ENCODE results near the gene COLEC11. TPM values are rescaled to one million over a fixed set of nuclear protein-coding genes. Genes with fewer than 3 reads are reported as not detected.

COLEC11 gene
- total RNA-seq, 1 experiment from 2014 or later, result 0.39 TPM

- no peaks in the 10 kb centered on the region for H4K20me1 ChIP-seq (ENCODE audit: control insufficient read depth, insufficient read depth, insufficient read length)
- WGBS (ENCODE audit: extremely low coverage, insufficient read length, low lambda C conversion rate), result no CpG with 5 or more reads among the region's 6 CpGs
- no peaks in the 10 kb centered on the region; a peak in 2 of 5 replicates for H3K9me3 Mint-ChIP-seq
- H3K14ac ChIP-seq (ENCODE audit: insufficient read depth, low read length), result no peak overlapping the region
- H4K91ac ChIP-seq (ENCODE audit: insufficient read length, low read depth, low read length), result no peak overlapping the region
- H2BK12ac ChIP-seq (ENCODE audit: insufficient read length, low read depth, low read length), result no peak overlapping the region
- no peak overlapping the region for H3K23ac ChIP-seq (ENCODE audit: insufficient read length, low read depth, low read length)
- no peak overlapping the region for H3K4me3 Mint-ChIP-seq
- H3K27me3 ChIP-seq (ENCODE audit: insufficient read depth, low read length), result no peaks in the 10 kb centered on the region
- H3K4me1 Mint-ChIP-seq, result peaks cover 18 to 29% of the 10 kb centered on the region in 2 experiments
- no peaks in the 10 kb centered on the region for H3K79me2 ChIP-seq (ENCODE audit: insufficient read depth, low read length)
- no peak overlapping the region for H3K4ac ChIP-seq (ENCODE audit: low read depth, low read length)
- H3K18ac ChIP-seq (ENCODE audit: insufficient read length, low read depth, low read length), result no peak overlapping the region
- no peak overlapping the region for H3K56ac ChIP-seq (ENCODE audit: insufficient read length, low read depth, low read length)
- H3T11ph ChIP-seq (ENCODE audit: low read length), result no peak overlapping the region
- no peak overlapping the region for H2BK15ac ChIP-seq (ENCODE audit: low read depth, low read length)
- H3K4me2 ChIP-seq (ENCODE audit: insufficient read depth, insufficient read length, low read length), result no peak overlapping the region
- H3K27me3 Mint-ChIP-seq (ENCODE audit: low read depth), result no peaks in the 10 kb centered on the region; the same call in 1 of the 2 replicates
- TF ChIP-seq CTCF (conservative IDR thresholded peaks at IDR 0.05), result peak; percentile 37; the same call in 1 of the 3 replicates
- H3K9me3 ChIP-seq (ENCODE audit: control insufficient read depth, low read depth, low read length), result no peaks in the 10 kb centered on the region
- no peaks in the 10 kb centered on the region; a peak in 1 of 7 replicates for H3K36me3 Mint-ChIP-seq (ENCODE audit: insufficient read depth in 1 of 3, low read depth in 3 of 3)
- no peak overlapping the region for H3K27ac ChIP-seq (ENCODE audit: insufficient read length, low read depth, low read length)
- H2AK5ac ChIP-seq (ENCODE audit: insufficient read length, low read length), result no peak overlapping the region
- no peak overlapping the region for H4K5ac ChIP-seq (ENCODE audit: insufficient read length, low read depth, low read length)
- no peak overlapping the region for H2BK5ac ChIP-seq (ENCODE audit: insufficient read length, low read length)
- H3K9ac ChIP-seq (ENCODE audit: extremely low read depth, insufficient read length, low read length), result no peak overlapping the region
- no peak overlapping the region for H4K8ac ChIP-seq (replicated peaks; ENCODE audit: insufficient read length, low read depth, low read length)
- no peaks in the 10 kb centered on the region; the same call in 1 of the 2 replicates for H3K4me1 ChIP-seq (ENCODE audit: insufficient read depth, low read length)
- no peak overlapping the region for H2BK20ac ChIP-seq (ENCODE audit: low read depth, low read length, poor library complexity, severe bottlenecking)
- H3K27ac Mint-ChIP-seq, result no peak overlapping the region; a peak in 1 of 7 replicates
- peak; percentile 8 for DNase-seq
- no peaks in the 10 kb centered on the region for H3K79me1 ChIP-seq (ENCODE audit: insufficient read depth, low read depth, low read length, poor library complexity, severe bottlenecking)
- H2AFZ ChIP-seq (ENCODE audit: low read length), result no peak overlapping the region
- H3K23me2 ChIP-seq (ENCODE audit: insufficient read length, low read depth, low read length, poor library complexity, severe bottlenecking), result no peaks in the 10 kb centered on the region
- H2BK120ac ChIP-seq (ENCODE audit: low read depth, low read length, poor library complexity, severe bottlenecking), result no peak overlapping the region
Observed at GRCh38 chr2:3662239-3662638, 67.3 kb downstream of the COLEC11 start.

Data from H9 (cell line).